Mesendoderm (in vitro differentiated cells): ENCODE measurements around the gene CAMK2A.

Experiments
- DNase-seq: peaks from one replicate; pipeline ENCODE4 v3.0.0; 2013
- H2AK5ac ChIP-seq: 2 replicates; pipeline ENCODE4 v1.6.1; 2013; ENCODE audit warnings: low read length, inconsistent platforms
- H2BK120ac ChIP-seq: 2 replicates; pipeline ENCODE4 v1.6.1; 2013; ENCODE audit warnings: low read depth, mild to moderate bottlenecking, low read length, moderate library complexity, mixed read lengths
- H2BK15ac ChIP-seq: replicated peaks from 2 replicates; pipeline ENCODE4 v1.6.1; 2013; ENCODE audit warnings: low read depth, mild to moderate bottlenecking, moderate library complexity
- H2BK5ac ChIP-seq: 2 replicates; pipeline ENCODE4 v1.6.1; 2013; ENCODE audit warnings: low read length, inconsistent platforms
- H3K18ac ChIP-seq: 2 replicates; pipeline ENCODE4 v1.6.1; 2013; ENCODE audit warnings: mild to moderate bottlenecking, low read length, mixed read lengths
- H3K23ac ChIP-seq: one replicate; pipeline ENCODE4 v1.6.1; 2013; ENCODE audit warnings: low read length
- H3K27ac ChIP-seq: 2 replicates; pipeline ENCODE4 v1.5.1; 2013; ENCODE audit warnings: low read depth, mild to moderate bottlenecking, inconsistent platforms, low read length, moderate library complexity
- H3K27me3 ChIP-seq: 2 replicates; pipeline ENCODE4 v1.6.1; 2013; ENCODE audit warnings: low read length, control low read depth, mild to moderate bottlenecking, inconsistent platforms; ENCODE audit not compliant: insufficient read depth, poor library complexity
- H3K36me3 ChIP-seq: 2 replicates; pipeline ENCODE4 v1.6.1; 2013; ENCODE audit warnings: low read length, inconsistent platforms; ENCODE audit not compliant: control insufficient read depth, insufficient read depth
- H3K4ac ChIP-seq: one replicate; pipeline ENCODE4 v1.6.1; 2013; ENCODE audit warnings: low read depth, mild to moderate bottlenecking, low read length, moderate library complexity
- H3K4me1 ChIP-seq: 2 replicates; pipeline ENCODE4 v1.6.1; 2013; ENCODE audit warnings: low read depth, low read length, inconsistent platforms; ENCODE audit not compliant: control insufficient read depth
- H3K4me2 ChIP-seq: 2 replicates; pipeline ENCODE4 v1.6.1; 2013; ENCODE audit warnings: low read length
- H3K4me3 ChIP-seq: 2 replicates; pipeline ENCODE4 v1.5.1; 2013; ENCODE audit warnings: mild to moderate bottlenecking, low read length
- H3K56ac ChIP-seq: one replicate; pipeline ENCODE4 v1.6.1; 2013; ENCODE audit warnings: low read length
- H3K79me1 ChIP-seq: 2 replicates; pipeline ENCODE4 v1.6.1; 2013; ENCODE audit warnings: low read length, inconsistent platforms
- H3K79me2 ChIP-seq: 2 replicates; pipeline ENCODE4 v1.6.1; 2013; ENCODE audit warnings: mild to moderate bottlenecking, low read length; ENCODE audit not compliant: control insufficient read depth, insufficient read depth
- H3K9ac ChIP-seq: 2 replicates; pipeline ENCODE4 v1.6.1; 2013; ENCODE audit warnings: low read length, inconsistent platforms
- H4K5ac ChIP-seq: one replicate; pipeline ENCODE4 v1.6.1; 2013; ENCODE audit warnings: low read length
- H4K8ac ChIP-seq: one replicate; pipeline ENCODE4 v1.6.1; 2013; ENCODE audit warnings: low read depth, mild to moderate bottlenecking, control low read depth, low read length, moderate library complexity
- WGBS: extraction: QIAGEN DNeasy Blood & Tissue Kit; methylation state at CpG from one replicate; pipeline ENCODE4 v1.1.7; 2013; ENCODE audit warnings: low lambda C conversion rate, missing lambda C conversion rate; ENCODE audit not compliant: insufficient coverage; ENCODE audit errors: extremely low coverage; 5-methylcytosine and 5-hydroxymethylcytosine counted together

Gene CAMK2A

DNA sequence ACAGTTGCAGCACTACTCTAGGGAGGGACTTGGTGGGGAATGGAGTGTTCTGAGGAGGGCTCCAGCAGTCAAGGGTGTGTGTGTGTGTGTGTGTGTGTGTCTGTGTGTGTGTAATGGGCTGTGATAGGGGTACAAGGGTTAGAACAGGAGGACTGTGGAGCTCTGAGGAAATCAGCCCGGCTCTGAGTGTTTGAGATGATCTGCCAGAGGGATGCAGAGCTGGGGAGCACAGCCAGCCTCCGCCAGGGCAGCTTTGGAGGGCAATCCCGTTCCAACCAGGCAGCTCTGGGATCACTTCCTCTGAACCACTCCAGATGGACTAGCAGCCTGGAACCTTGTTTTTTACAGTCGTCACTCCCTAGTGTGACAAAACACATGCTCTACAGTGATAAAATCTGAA is 102.7 kb downstream of the CAMK2A start:
- H3K27ac ChIP-seq, result no peak overlapping the region
- no peak overlapping the region for H3K56ac ChIP-seq
- H3K23ac ChIP-seq, result no peak overlapping the region
- H3K4me3 ChIP-seq, result no peak overlapping the region
- H2BK120ac ChIP-seq, result no peak overlapping the region
- H4K8ac ChIP-seq, result no peak overlapping the region
- H3K18ac ChIP-seq, result no peak overlapping the region
- H4K5ac ChIP-seq, result no peak overlapping the region
- no peak overlapping the region for H2AK5ac ChIP-seq
- H3K27me3 ChIP-seq, result peaks cover 16% of the 10 kb centered on the region
- WGBS, result no CpG with 5 or more reads among the region's 4 CpGs
- H2BK15ac ChIP-seq, result no peak overlapping the region
- H3K4me2 ChIP-seq, result no peak overlapping the region
- no peak for DNase-seq
- no peak overlapping the region for H3K9ac ChIP-seq
- no peak overlapping the region for H2BK5ac ChIP-seq
- no peaks in the 10 kb centered on the region for H3K36me3 ChIP-seq
- peaks cover 9% of the 10 kb centered on the region for H3K4me1 ChIP-seq
- H3K79me2 ChIP-seq, result no peaks in the 10 kb centered on the region
- H3K79me1 ChIP-seq, result no peaks in the 10 kb centered on the region
- H3K4ac ChIP-seq, result no peak overlapping the region

DNA sequence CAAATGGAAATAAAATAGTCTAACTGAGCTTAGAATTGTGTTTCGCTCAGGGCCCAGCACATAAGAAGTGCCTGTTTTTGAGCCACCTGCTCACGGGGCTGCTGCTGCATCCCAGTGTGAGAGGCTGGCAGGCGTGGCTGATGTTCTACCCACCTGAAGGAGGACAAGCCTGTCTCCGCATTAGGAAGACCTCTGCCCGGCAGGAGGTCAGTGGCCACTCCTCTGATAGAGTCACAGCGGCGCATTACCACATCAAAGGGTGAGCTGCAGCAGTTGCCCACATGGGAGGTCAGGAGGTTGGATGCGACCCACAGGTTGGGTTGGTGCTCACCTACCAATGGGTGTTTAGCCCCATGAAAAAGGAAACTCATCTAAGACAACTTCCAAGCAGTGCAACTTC is 103.4 kb downstream of the CAMK2A start:
- no peak overlapping the region for H4K8ac ChIP-seq
- no CpG with 5 or more reads among the region's 8 CpGs for WGBS
- no peak overlapping the region for H3K9ac ChIP-seq
- no peaks in the 10 kb centered on the region for H3K79me1 ChIP-seq
- H3K79me2 ChIP-seq, result no peaks in the 10 kb centered on the region
- no peak overlapping the region for H3K56ac ChIP-seq
- H3K27ac ChIP-seq, result no peak overlapping the region
- peak; percentile 55 for DNase-seq
- H3K4ac ChIP-seq, result no peak overlapping the region
- H2BK5ac ChIP-seq, result no peak overlapping the region
- peaks cover 9% of the 10 kb centered on the region for H3K4me1 ChIP-seq
- H3K4me3 ChIP-seq, result no peak overlapping the region
- H2BK120ac ChIP-seq, result no peak overlapping the region
- no peaks in the 10 kb centered on the region for H3K36me3 ChIP-seq
- no peak overlapping the region for H2BK15ac ChIP-seq
- H4K5ac ChIP-seq, result no peak overlapping the region
- no peak overlapping the region for H3K23ac ChIP-seq
- no peak overlapping the region for H2AK5ac ChIP-seq
- H3K27me3 ChIP-seq, result peaks cover 16% of the 10 kb centered on the region
- H3K4me2 ChIP-seq, result no peak overlapping the region
- no peak overlapping the region for H3K18ac ChIP-seq

DNA sequence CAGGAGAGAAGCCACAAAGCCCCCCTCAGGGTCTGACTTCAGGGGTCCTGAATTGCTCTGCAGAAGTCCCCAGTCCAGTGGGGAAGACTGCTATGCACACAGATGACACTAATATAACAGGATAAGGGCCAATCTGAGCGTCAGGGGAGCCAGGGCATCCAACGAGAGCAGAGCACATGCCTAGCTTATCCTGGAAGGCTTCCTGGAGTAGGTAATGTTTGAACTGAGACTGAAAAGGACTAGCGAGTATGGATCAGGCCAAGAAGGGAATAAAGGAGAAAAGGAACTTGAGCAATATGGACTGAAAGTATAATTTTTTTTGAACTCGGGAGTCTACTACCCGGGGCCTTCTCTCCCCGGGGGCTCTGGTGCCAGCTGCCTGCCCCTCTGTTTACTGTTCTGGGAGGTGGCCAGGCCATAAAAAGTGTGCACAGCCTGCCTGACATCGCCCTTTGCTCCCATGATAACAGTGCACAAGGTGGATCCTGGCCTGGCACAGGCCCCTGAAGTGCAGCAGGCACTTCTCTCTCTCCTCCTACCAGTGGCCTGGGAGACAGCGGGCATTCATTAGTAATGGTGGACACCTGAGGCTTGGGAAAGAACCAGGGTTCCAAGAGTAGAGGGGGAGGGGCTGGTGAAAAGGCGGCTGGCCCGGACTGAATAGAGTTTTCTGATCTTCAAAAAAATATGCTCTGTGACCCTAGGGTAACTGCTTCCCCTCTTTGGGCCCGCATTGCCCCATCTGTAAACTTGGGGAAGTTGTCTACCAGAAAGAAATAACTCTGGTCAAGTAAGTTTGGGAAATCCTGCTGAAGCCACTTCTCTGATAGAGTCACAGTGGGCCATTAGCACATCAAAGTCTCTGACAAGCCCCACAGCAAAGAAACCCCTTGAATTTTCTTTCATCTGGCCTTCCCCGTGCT is 104.3 kb downstream of the CAMK2A start:
- H4K8ac ChIP-seq, result no peak overlapping the region
- no peak overlapping the region for H4K5ac ChIP-seq
- no peak overlapping the region for H3K23ac ChIP-seq
- H3K4ac ChIP-seq, result no peak overlapping the region
- no peak overlapping the region for H2AK5ac ChIP-seq
- no peak overlapping the region for H2BK15ac ChIP-seq
- no peak overlapping the region for H3K9ac ChIP-seq
- peak; percentile 24 for DNase-seq
- H3K36me3 ChIP-seq, result no peaks in the 10 kb centered on the region
- H3K27ac ChIP-seq, result no peak overlapping the region
- peaks cover 15% of the 10 kb centered on the region for H3K27me3 ChIP-seq
- no peak overlapping the region for H3K56ac ChIP-seq
- H3K4me2 ChIP-seq, result no peak overlapping the region
- no peaks in the 10 kb centered on the region for H3K79me1 ChIP-seq
- no peak overlapping the region for H2BK5ac ChIP-seq
- H3K79me2 ChIP-seq, result no peaks in the 10 kb centered on the region
- H2BK120ac ChIP-seq, result no peak overlapping the region
- peaks cover 9% of the 10 kb centered on the region for H3K4me1 ChIP-seq
- H3K4me3 ChIP-seq, result no peak overlapping the region
- no CpG with 5 or more reads among the region's 12 CpGs for WGBS
- H3K18ac ChIP-seq, result no peak overlapping the region

DNA sequence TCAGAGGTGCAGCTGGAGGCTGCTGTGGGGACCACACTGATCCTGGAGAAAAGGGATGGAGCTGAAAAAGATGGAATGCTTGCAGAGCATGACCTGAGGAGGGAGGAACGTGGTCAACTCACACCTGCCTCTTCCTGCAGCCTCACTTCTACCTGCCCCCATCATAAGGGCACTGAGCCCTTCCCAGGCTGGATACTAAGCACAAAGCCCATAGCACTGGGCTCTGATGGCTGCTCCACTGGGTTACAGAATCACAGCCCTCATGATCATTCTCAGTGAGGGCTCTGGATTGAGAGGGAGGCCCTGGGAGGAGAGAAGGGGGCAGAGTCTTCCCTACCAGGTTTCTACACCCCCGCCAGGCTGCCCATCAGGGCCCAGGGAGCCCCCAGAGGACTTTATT is 105.6 kb downstream of the CAMK2A start:
- Histone ChIP-seq H3K23ac (no peak overlapping the region), H3K4me1 (peaks cover 9% of the 10 kb centered on the region), H3K27ac (no peak overlapping the region), H3K4me2 (no peak overlapping the region), H2BK120ac (no peak overlapping the region), H3K27me3 (peaks cover 2% of the 10 kb centered on the region), H4K8ac (no peak overlapping the region), H3K9ac (no peak overlapping the region), H4K5ac (no peak overlapping the region), H3K18ac (no peak overlapping the region), H3K4ac (no peak overlapping the region), H2AK5ac (no peak overlapping the region), H2BK15ac (no peak overlapping the region), H3K79me1 (no peaks in the 10 kb centered on the region), H3K36me3 (no peaks in the 10 kb centered on the region), H2BK5ac (no peak overlapping the region), H3K79me2 (no peaks in the 10 kb centered on the region), H3K56ac (no peak overlapping the region), H3K4me3 (no peak overlapping the region)
- no peak for DNase-seq
- WGBS, result no CpG with 5 or more reads among the region's 2 CpGs

DNA sequence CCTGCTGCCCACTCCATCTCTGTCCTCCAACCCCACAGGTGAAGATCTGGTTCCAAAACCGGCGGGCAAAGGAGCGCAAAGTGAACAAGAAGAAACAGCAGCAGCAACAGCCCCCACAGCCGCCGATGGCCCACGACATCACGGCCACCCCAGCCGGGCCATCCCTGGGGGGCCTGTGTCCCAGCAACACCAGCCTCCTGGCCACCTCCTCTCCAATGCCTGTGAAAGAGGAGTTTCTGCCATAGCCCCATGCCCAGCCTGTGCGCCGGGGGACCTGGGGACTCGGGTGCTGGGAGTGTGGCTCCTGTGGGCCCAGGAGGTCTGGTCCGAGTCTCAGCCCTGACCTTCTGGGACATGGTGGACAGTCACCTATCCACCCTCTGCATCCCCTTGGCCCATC is 106.1 kb downstream of the CAMK2A start:
- H3K27me3 ChIP-seq, result no peaks in the 10 kb centered on the region

More for the DNA sequence above, 106.1 kb downstream of the CAMK2A start:
- no peak overlapping the region for H2BK15ac ChIP-seq
- peaks cover 9% of the 10 kb centered on the region for H3K4me1 ChIP-seq
- H3K23ac ChIP-seq, result no peak overlapping the region
- H3K56ac ChIP-seq, result no peak overlapping the region
- WGBS, result no CpG with 5 or more reads among the region's 12 CpGs
- no peaks in the 10 kb centered on the region for H3K79me2 ChIP-seq
- no peak overlapping the region for H4K8ac ChIP-seq
- H3K18ac ChIP-seq, result no peak overlapping the region
- DNase-seq, result no peak
- H3K4ac ChIP-seq, result no peak overlapping the region
- no peak overlapping the region for H2BK5ac ChIP-seq
- H2AK5ac ChIP-seq, result no peak overlapping the region
- H2BK120ac ChIP-seq, result no peak overlapping the region
- H3K4me3 ChIP-seq, result no peak overlapping the region
- no peak overlapping the region for H3K4me2 ChIP-seq
- H4K5ac ChIP-seq, result no peak overlapping the region
- H3K27ac ChIP-seq, result no peak overlapping the region
- no peaks in the 10 kb centered on the region for H3K36me3 ChIP-seq
- no peak overlapping the region for H3K9ac ChIP-seq
- no peaks in the 10 kb centered on the region for H3K79me1 ChIP-seq
